Astrocyte (in vitro differentiated cells and primary cell): ENCODE data around the gene NUP210.

ENCODE experiments used
- CTCF ChIP-seq: IDR thresholded peaks from 2 replicates; pipeline ENCODE4 v1.5.1; 2011; ENCODE audit warnings: low read depth, mild to moderate bottlenecking, inconsistent platforms, low read length, moderate library complexity; ENCODE audit not compliant: insufficient read depth
- EZH2 ChIP-seq: IDR thresholded peaks from 2 replicates; pipeline ENCODE4 v1.6.1; 2012; ENCODE audit warnings: mild to moderate bottlenecking, low read length, inconsistent platforms; ENCODE audit not compliant: insufficient read depth

GRCh38 chr3:13279532-13279910 lies 140.6 kb downstream of the NUP210 start:
- no peak for TF ChIP-seq CTCF
- no peak for TF ChIP-seq EZH2
